HCT116 (cell line): ENCODE results near the gene PRDM11. TPM values are rescaled to one million over a fixed set of nuclear protein-coding genes. Genes with fewer than 3 reads are reported as not detected.

ENCODE experiments used
- ATAC-seq: fragments of 200-7000 bp; cut with Tn5 transposase; 2 replicates; pipeline ENCODE4 v1.9.1; 2020; ENCODE audit warnings: mild to moderate bottlenecking, moderate library complexity
- BruUV-seq: library from RNA; stranded (reverse); fragments of 400-500 nt; replicated peaks from 2 replicates; lab custom pipeline; 2021; lab: Mats Ljungman, UMichigan
- CTCF ChIA-PET: fragments of 300-600 bp; sonication (Branson Sonifier 250); formaldehyde crosslinking; loops from one replicate; lab custom pipeline; 2021; ENCODE audit warnings: antibody characterized with exemption; lab: Charles Lee
- POLR2A ChIA-PET: fragments of 300-600, 350-600 bp; sonication (Branson Sonifier 250); formaldehyde crosslinking; loops from one replicate; lab custom pipeline; 2021; ENCODE audit warnings: antibody characterized with exemption; lab: Charles Lee
- RAD21 ChIA-PET, 2 experiments: fragments of 300-600 bp; sonication (Branson Sonifier 250); formaldehyde crosslinking; loops; one replicate each; lab custom pipeline; 2023; ENCODE audit warnings: low total read pairs in 2 of 2; ENCODE audit not compliant: uncharacterized antibody in 2 of 2, unreplicated experiment in 2 of 2, low non-redundant PET in 1 of 2; lab: Charles Lee
- DNase-seq: peaks from one replicate; pipeline ENCODE4 v3.0.0-alpha.2; 2010; ENCODE audit warnings: low read depth, low spot score
- H2AFZ ChIP-seq: fragments of 200-600 bp; shearing (Covaris generic), sonication (generic); 2 replicates; pipeline ENCODE4 v1.6.1; 2017; ENCODE audit warnings: low read depth, mixed run types, mixed read lengths, antibody characterized with exemption, low read length; ENCODE audit not compliant: poor library complexity, severe bottlenecking
- H3K27ac ChIP-seq: 2 replicates; pipeline ENCODE4 v1.5.1; 2012; ENCODE audit warnings: low read depth, low read length
- H3K27me3 ChIP-seq: fragments of 200-600 bp; sonication (generic); 2 replicates; pipeline ENCODE4 v1.6.1; 2016; ENCODE audit warnings: mixed run types, low read length, mixed read lengths; ENCODE audit not compliant: insufficient read depth
- H3K36me3 ChIP-seq, 2 experiments: fragments of 200-500 bp in 1 of 2; fragments of 200-600 bp in 1 of 2; sonication (Bioruptor generic) in 1 of 2; sonication (generic) in 1 of 2; 2 replicates each; pipeline versions ENCODE4 v1.5.1 to v1.6.1; 2014 to 2016; ENCODE audit warnings: low read length in 2 of 2, inconsistent platforms in 1 of 2, mixed read lengths in 1 of 2, mixed run types in 1 of 2; ENCODE audit not compliant: insufficient read depth in 2 of 2, control insufficient read depth in 1 of 2
- H3K4me1 ChIP-seq, 2 experiments: fragments of 200-600 bp in 1 of 2; sonication (generic) in 1 of 2; 2 replicates each; pipeline versions ENCODE4 v1.5.1 to v1.6.1; 2012 to 2017; ENCODE audit warnings: low read length in 2 of 2, inconsistent platforms in 1 of 2, mild to moderate bottlenecking in 1 of 2, mixed read lengths in 1 of 2, mixed run types in 1 of 2, moderate library complexity in 1 of 2; ENCODE audit not compliant: insufficient read depth in 2 of 2, control insufficient read depth in 1 of 2
- H3K4me2 ChIP-seq: fragments of 200-600 bp; sonication (generic); 2 replicates; pipeline ENCODE4 v1.6.1; 2017; ENCODE audit warnings: mixed run types, low read length, mixed read lengths
- H3K4me3 ChIP-seq, 2 experiments: fragments of 200-600 bp in 1 of 2; sonication (generic) in 1 of 2; replicated peaks in 1 of 2; 2 replicates each; pipeline ENCODE4 v1.5.1; 2011 to 2016; ENCODE audit warnings: low read length in 2 of 2, control low read depth in 1 of 2, low read depth in 1 of 2, mild to moderate bottlenecking in 1 of 2, mixed read lengths in 1 of 2, mixed run types in 1 of 2
- H3K79me2 ChIP-seq: fragments of 200-600 bp; sonication (generic); 2 replicates; pipeline ENCODE4 v1.6.1; 2017; ENCODE audit warnings: mild to moderate bottlenecking, mixed run types, low read length, moderate library complexity, mixed read lengths; ENCODE audit not compliant: insufficient read depth
- H3K9ac ChIP-seq: fragments of 200-600 bp; sonication (generic); 2 replicates; pipeline ENCODE4 v1.6.1; 2016; ENCODE audit warnings: low read length, mixed read lengths
- H3K9me2 ChIP-seq: fragments of 200-600 bp; sonication (generic), shearing (Covaris generic); 2 replicates; pipeline ENCODE4 v1.6.1; 2017; ENCODE audit warnings: mixed run types, mild to moderate bottlenecking, moderate library complexity; ENCODE audit not compliant: insufficient read depth
- H3K9me3 ChIP-seq, 2 experiments: fragments of 200-500 bp in 1 of 2; fragments of 200-600 bp in 1 of 2; sonication (Bioruptor generic) in 1 of 2; sonication (generic) in 1 of 2; 2 replicates each; pipeline ENCODE4 v1.6.1; 2014 to 2017; ENCODE audit warnings: low read length in 2 of 2, mixed read lengths in 2 of 2, inconsistent platforms in 1 of 2, low read depth in 1 of 2, mild to moderate bottlenecking in 1 of 2, mixed run types in 1 of 2, moderate library complexity in 1 of 2; ENCODE audit not compliant: control insufficient read depth in 1 of 2, insufficient read depth in 1 of 2
- H4K20me1 ChIP-seq: fragments of 200-600 bp; sonication (generic), shearing (Covaris generic); 2 replicates; pipeline ENCODE4 v1.6.1; 2017; ENCODE audit warnings: mixed run types, mild to moderate bottlenecking, moderate library complexity; ENCODE audit not compliant: insufficient read depth
- CBX3 ChIP-seq: IDR thresholded peaks from 2 replicates; pipeline ENCODE4 v1.6.1; 2012; ENCODE audit warnings: low read depth
- CEBPB ChIP-seq: IDR thresholded peaks from 2 replicates; pipeline ENCODE4 v1.6.1; 2012; ENCODE audit warnings: low read depth
- ELF1 ChIP-seq: IDR thresholded peaks from 2 replicates; pipeline ENCODE4 v1.6.1; 2012; ENCODE audit warnings: low read depth, borderline replicate concordance
- EZH2 ChIP-seq: fragments of 200-600 bp; sonication (generic); IDR thresholded peaks from 2 replicates; pipeline ENCODE4 v1.6.1; 2017; ENCODE audit warnings: antibody characterized with exemption, mixed run types
- EZH2phosphoT487 ChIP-seq: fragments of 200-600 bp; IDR thresholded peaks from 2 replicates; pipeline ENCODE4 v1.6.1; 2018; ENCODE audit warnings: antibody characterized with exemption, borderline replicate concordance
- FOSL1 ChIP-seq: IDR thresholded peaks from 2 replicates; pipeline ENCODE4 v1.6.1; 2012; ENCODE audit warnings: low read depth
- MAX ChIP-seq: IDR thresholded peaks from 2 replicates; pipeline ENCODE4 v1.6.1; 2012
- POLR2A ChIP-seq: IDR thresholded peaks from 2 replicates; pipeline ENCODE4 v1.7.0; 2011; ENCODE audit warnings: borderline replicate concordance; ENCODE audit not compliant: insufficient read depth, insufficient read length; ENCODE audit errors: extremely low read depth
- POLR2AphosphoS5 ChIP-seq: IDR thresholded peaks from 2 replicates; pipeline ENCODE4 v1.6.1; 2011; ENCODE audit warnings: mild to moderate bottlenecking, low read depth, low read length, moderate library complexity
- RAD21 ChIP-seq: IDR thresholded peaks from 2 replicates; pipeline ENCODE4 v1.6.1; 2012; ENCODE audit warnings: low read depth, mild to moderate bottlenecking
- SIN3A ChIP-seq: IDR thresholded peaks from 2 replicates; pipeline ENCODE4 v1.6.1; 2012; ENCODE audit warnings: low read depth
- SP1 ChIP-seq: IDR thresholded peaks from 2 replicates; pipeline ENCODE4 v1.6.1; 2012; ENCODE audit warnings: low read depth
- SRF ChIP-seq: IDR thresholded peaks from 2 replicates; pipeline ENCODE4 v1.6.1; 2012; ENCODE audit warnings: low read depth
- ZNF274 ChIP-seq: fragments of 200-500 bp; sonication (Bioruptor generic); IDR thresholded peaks from 2 replicates; pipeline ENCODE4 v1.6.1; 2014; ENCODE audit warnings: mild to moderate bottlenecking, low read depth, low read length, inconsistent platforms
- intact Hi-C: fragments of 100-400 bp; cut with micrococcal nuclease; formaldehyde crosslinking; loops from 2 replicates; pipeline ENCODE4 v1.10.0; 2022
- total RNA-seq: library from RNA; stranded (reverse); gene quantifications from one replicate; pipeline ENCODE4 v1.2.1, GENCODE V29; 2021; ENCODE audit not compliant: unreplicated experiment
- TF ChIP-seq, protein P1 (sequence below), 3 experiments: fragments of 200-600 bp in 1 of 3; sonication (generic) in 1 of 3; IDR thresholded peaks in 2 of 3; conservative IDR thresholded peaks in 1 of 3; 2 replicates each; pipeline ENCODE4 v1.5.1; 2012 to 2017; ENCODE audit warnings: low read depth in 2 of 3, low read length in 2 of 3, antibody characterized with exemption in 1 of 3, borderline replicate concordance in 1 of 3, control low read depth in 1 of 3, mild to moderate bottlenecking in 1 of 3, mixed read lengths in 1 of 3, mixed run types in 1 of 3, moderate library complexity in 1 of 3; ENCODE audit not compliant: insufficient read depth in 1 of 3
- TF ChIP-seq, protein P2 (sequence below): IDR thresholded peaks from 2 replicates; pipeline ENCODE4 v1.6.1; 2011; ENCODE audit warnings: mild to moderate bottlenecking, low read length, moderate library complexity; ENCODE audit not compliant: insufficient replicate concordance; ENCODE audit errors: extremely low read depth
- TF ChIP-seq, protein P3 (sequence below): IDR thresholded peaks from 2 replicates; pipeline ENCODE4 v1.6.1; 2012

The PRDM11 gene
- total RNA-seq, 1 experiment from 2014 or later: 9.3 TPM

DNA sequence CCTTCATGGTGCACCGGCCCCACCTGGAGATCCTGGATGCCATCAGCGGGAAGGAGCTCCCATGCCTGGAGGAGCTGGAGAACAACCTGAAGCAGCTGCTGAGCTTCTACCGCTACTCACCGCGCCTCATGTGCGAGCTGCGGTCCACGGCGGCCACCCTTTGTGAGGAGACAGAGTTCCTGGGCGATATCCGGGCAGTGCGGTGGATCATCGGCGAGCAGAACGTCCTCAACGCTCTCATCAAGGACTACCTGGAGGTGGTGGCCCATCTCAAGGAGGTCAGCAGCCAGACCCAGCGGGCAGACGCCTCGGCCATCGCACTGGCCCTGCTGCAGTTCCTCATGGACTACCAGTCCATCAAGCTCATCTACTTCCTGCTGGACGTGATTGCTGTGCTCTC lies 80.5 kb downstream of the PRDM11 start:
- Histone ChIP-seq H3K9me3 (no peaks in the 10 kb centered on the region), H3K79me2 (no peaks in the 10 kb centered on the region), H3K36me3 (no peaks in the 10 kb centered on the region), H3K27ac (no peak overlapping the region), H3K4me2 (no peak overlapping the region), H4K20me1 (no peaks in the 10 kb centered on the region), H3K9ac (no peak overlapping the region), H2AFZ (no peak overlapping the region), H3K27me3 (no peaks in the 10 kb centered on the region), H3K9me2 (no peaks in the 10 kb centered on the region), H3K4me3 (no peak overlapping the region), H3K4me1 (no peaks in the 10 kb centered on the region)
- BruUV-seq: no TSS peak
- ATAC-seq: no peak
- no peak for DNase-seq
- ChIA-PET CTCF (no interaction called here), RAD21 (no interaction called here), POLR2A (no interaction called here)
- intact Hi-C loops: no loop called here
- no peak for TF ChIP-seq CEBPB
- no peak for TF ChIP-seq SP1
- TF ChIP-seq, protein P1, sequence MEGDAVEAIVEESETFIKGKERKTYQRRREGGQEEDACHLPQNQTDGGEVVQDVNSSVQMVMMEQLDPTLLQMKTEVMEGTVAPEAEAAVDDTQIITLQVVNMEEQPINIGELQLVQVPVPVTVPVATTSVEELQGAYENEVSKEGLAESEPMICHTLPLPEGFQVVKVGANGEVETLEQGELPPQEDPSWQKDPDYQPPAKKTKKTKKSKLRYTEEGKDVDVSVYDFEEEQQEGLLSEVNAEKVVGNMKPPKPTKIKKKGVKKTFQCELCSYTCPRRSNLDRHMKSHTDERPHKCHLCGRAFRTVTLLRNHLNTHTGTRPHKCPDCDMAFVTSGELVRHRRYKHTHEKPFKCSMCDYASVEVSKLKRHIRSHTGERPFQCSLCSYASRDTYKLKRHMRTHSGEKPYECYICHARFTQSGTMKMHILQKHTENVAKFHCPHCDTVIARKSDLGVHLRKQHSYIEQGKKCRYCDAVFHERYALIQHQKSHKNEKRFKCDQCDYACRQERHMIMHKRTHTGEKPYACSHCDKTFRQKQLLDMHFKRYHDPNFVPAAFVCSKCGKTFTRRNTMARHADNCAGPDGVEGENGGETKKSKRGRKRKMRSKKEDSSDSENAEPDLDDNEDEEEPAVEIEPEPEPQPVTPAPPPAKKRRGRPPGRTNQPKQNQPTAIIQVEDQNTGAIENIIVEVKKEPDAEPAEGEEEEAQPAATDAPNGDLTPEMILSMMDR (IDR thresholded peaks at IDR 0.05 in 2 of 3, conservative IDR thresholded peaks at IDR 0.05 in 1 of 3; ENCODE audit: borderline replicate concordance in 1 of 3, insufficient read depth in 1 of 3, low read depth in 2 of 3, low read length in 2 of 3): no peak
- TF ChIP-seq ZNF274: no peak
- no peak for TF ChIP-seq EZH2phosphoT487
- TF ChIP-seq ELF1: no peak
- no peak for TF ChIP-seq FOSL1

GRCh38 chr11:45227836-45228235 lies 81.4 kb downstream of the PRDM11 start:
- no peaks in the 10 kb centered on the region for H3K9me2 ChIP-seq
- POLR2A ChIA-PET: no interaction called here
- no TSS peak for BruUV-seq
- H4K20me1 ChIP-seq: no peaks in the 10 kb centered on the region
- H3K36me3 ChIP-seq: no peaks in the 10 kb centered on the region
- DNase-seq: no peak
- H3K4me2 ChIP-seq: no peak overlapping the region
- H3K27me3 ChIP-seq: no peaks in the 10 kb centered on the region
- H2AFZ ChIP-seq: no peak overlapping the region
- H3K4me1 ChIP-seq: no peaks in the 10 kb centered on the region
- no peak for ATAC-seq
- RAD21 ChIA-PET: no interaction called here
- H3K4me3 ChIP-seq: no peak overlapping the region
- no peaks in the 10 kb centered on the region for H3K9me3 ChIP-seq
- CTCF ChIA-PET: interaction anchor here (1.3 kb wide), 1 partner anchor 9 kb away, joined by 3 read pairs; no protein-coding TSS in a partner anchor
- H3K79me2 ChIP-seq: no peaks in the 10 kb centered on the region
- intact Hi-C loops: no loop called here
- no peak overlapping the region for H3K27ac ChIP-seq
- no peak overlapping the region for H3K9ac ChIP-seq
- TF ChIP-seq CEBPB (no peak), ZNF274 (no peak), CBX3 (no peak), SRF (no peak), POLR2A (no peak), MAX (no peak), EZH2phosphoT487 (no peak), SIN3A (no peak), POLR2AphosphoS5 (no peak), RAD21 (no peak), EZH2 (no peak), ELF1 (no peak)
- TF ChIP-seq, protein P2, sequence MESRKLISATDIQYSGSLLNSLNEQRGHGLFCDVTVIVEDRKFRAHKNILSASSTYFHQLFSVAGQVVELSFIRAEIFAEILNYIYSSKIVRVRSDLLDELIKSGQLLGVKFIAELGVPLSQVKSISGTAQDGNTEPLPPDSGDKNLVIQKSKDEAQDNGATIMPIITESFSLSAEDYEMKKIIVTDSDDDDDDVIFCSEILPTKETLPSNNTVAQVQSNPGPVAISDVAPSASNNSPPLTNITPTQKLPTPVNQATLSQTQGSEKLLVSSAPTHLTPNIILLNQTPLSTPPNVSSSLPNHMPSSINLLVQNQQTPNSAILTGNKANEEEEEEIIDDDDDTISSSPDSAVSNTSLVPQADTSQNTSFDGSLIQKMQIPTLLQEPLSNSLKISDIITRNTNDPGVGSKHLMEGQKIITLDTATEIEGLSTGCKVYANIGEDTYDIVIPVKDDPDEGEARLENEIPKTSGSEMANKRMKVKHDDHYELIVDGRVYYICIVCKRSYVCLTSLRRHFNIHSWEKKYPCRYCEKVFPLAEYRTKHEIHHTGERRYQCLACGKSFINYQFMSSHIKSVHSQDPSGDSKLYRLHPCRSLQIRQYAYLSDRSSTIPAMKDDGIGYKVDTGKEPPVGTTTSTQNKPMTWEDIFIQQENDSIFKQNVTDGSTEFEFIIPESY: no peak
- TF ChIP-seq, protein P3, sequence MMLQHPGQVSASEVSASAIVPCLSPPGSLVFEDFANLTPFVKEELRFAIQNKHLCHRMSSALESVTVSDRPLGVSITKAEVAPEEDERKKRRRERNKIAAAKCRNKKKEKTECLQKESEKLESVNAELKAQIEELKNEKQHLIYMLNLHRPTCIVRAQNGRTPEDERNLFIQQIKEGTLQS: no peak
